Measurements from ENCODE around the gene CASKIN1.
"Not testable (repeated sequence)": the region's sequence is repeated elsewhere in the genome, so short reads cannot be mapped to it uniquely, and the experiment has no call there.

CASKIN1 gene

DNA sequence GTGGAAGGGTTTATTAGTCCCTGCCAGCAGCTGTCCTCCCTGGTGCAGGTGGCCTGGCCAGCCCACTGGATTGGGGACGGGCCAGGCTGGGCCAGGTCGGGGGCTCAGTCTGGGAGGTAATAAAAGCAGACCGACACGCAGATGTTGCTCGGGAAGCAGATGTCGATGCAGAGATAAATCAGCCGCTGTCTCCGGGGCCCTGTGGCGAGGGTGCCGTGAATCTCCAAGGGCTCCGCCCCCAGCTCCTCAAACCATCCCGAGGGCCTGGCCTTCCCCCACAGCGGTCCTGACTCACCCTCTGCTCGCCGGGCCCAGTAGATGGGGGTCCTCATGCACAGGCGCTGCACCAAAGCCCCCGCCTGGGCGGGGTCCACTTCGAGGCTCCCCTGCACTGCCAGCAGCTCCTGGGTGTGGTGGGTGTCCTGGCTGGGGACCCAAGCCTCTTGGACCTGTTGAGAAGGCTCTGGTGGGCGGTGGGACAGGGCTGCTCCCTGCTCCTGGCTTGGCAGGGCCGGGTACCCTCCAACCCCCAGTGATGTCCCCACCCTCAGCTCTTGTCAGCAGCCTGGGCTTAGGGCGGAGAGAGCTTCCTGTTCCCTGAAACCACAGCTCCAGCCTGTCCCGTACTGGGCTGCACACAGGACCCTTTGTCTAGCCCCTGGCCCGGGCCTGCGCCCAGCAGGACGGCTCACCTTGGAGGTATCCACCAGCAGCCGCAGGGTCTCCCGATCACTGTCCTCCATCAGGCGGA lies 13.0 kb upstream of the CASKIN1 start:
- no peak for DNase-seq (ENCODE audit: low read depth)

GRCh38 chr16:2208772-2209171 lies 12.4 kb upstream of the CASKIN1 start:
- no peak for DNase-seq (ENCODE audit: low read depth)

DNA sequence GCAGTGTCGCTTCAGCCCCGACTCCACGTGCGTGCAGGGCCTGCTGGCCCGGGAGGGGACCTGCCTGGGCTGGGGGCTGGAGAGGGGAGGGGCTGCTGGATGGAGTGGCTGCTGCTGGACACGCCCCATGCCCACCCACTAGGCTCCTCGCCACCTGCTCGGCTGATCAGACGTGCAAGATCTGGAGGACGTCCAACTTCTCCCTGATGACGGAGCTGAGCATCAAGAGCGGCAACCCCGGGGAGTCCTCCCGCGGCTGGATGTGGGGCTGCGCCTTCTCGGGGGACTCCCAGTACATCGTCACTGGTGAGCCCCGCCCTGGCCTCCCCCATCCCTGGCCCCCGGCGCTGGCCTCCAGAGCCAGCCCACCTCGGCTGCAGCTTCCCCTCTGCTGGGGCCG lies 11.9 kb upstream of the CASKIN1 start:
- no peak for DNase-seq (ENCODE audit: low read depth)

DNA sequence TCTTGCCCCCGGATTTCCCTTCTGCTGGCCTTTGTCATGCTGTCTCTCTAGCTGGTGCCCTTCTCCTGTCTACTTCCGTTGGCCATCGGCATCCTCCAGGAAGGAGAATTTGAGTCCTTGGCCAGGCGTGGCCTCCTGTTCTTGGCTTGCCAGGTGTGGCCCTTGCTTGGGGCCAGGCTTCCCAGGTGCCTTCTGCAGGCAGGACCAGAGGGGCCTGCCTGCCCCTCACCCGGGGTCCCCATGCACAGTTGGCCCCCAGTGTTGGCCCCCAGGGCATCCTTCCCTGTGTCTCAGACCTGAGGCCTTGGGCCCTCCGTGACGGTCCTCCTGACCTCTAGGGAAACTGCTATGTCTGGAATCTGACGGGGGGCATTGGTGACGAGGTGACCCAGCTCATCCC lies 11.5 kb upstream of the CASKIN1 start:
- DNase-seq (ENCODE audit: low read depth), result no peak

DNA sequence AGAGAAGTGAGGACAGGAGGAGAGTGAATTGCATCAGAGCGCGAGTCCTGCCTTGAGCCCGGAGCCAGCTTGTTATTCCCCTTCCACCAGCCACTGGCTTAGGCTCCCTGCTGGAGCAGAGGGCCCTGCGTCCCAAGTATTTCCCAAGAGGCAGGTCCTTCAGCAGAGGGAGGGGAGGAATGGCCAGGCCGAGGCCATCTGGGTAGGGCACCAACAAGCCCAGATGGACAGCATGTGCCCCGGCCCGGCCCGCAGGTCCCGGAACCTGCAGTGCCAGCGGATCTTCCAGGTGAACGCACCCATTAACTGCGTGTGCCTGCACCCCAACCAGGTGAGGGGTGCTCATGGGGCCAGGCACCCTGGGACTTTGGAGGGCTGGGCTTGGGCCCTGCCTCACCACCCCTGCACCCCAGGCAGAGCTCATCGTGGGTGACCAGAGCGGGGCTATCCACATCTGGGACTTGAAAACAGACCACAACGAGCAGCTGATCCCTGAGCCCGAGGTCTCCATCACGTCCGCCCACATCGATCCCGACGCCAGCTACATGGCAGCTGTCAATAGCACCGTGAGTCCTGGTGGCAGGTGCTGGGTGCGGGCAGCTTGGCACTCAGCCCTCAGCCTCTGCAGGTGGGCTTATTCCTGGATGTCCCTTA lies 10.5 kb upstream of the CASKIN1 start:
- DNase-seq (ENCODE audit: low read depth), result no peak

DNA sequence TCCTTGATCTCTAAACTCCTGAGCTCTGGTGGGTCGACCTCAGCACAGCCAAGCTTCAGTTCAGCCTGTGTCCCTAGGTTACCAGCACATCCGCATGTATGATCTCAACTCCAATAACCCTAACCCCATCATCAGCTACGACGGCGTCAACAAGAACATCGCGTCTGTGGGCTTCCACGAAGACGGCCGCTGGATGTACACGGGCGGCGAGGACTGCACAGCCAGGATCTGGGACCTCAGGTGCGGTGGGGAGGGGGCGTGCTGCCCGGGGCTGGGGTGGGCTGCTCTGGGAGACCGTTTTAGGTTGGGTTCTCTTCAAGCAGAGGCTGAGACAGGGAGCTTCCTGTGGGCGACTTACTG lies 10.0 kb upstream of the CASKIN1 start:
- no peak for DNase-seq (ENCODE audit: low read depth)

- no peak for DNase-seq (ENCODE audit: low read depth)
Observed at GRCh38 chr16:2205967-2206313, 9.5 kb upstream of the CASKIN1 start.

GRCh38 chr16:2205104-2205966 lies 8.9 kb upstream of the CASKIN1 start, which contains the start of gene MLST8:
TSS of gene MLST8 (plus strand) at chr16:2205454. CDS start at chr16:2206086, 632 bp downstream.
- DNase-seq (ENCODE audit: low read depth), result peak; percentile 82

GRCh38 chr16:2204416-2205103 lies 8.2 kb upstream of the CASKIN1 start:
- no peak for DNase-seq (ENCODE audit: low read depth)

GRCh38 chr16:2203119-2203688 lies 6.8 kb upstream of the CASKIN1 start:
- not testable (repeated sequence) for DNase-seq (ENCODE audit: low read depth)

GRCh38 chr16:2200313-2200712 lies 3.9 kb upstream of the CASKIN1 start:
- no peak for DNase-seq (ENCODE audit: low read depth)

- DNase-seq (ENCODE audit: low read depth), result no peak
Observed at GRCh38 chr16:2199621-2200139, 3.3 kb upstream of the CASKIN1 start.

GRCh38 chr16:2199095-2199494 lies 2.7 kb upstream of the CASKIN1 start:
- DNase-seq (ENCODE audit: low read depth), result no peak

- DNase-seq (ENCODE audit: low read depth), result no peak
Observed at GRCh38 chr16:2198283-2198682, 1.9 kb upstream of the CASKIN1 start.

- DNase-seq (ENCODE audit: low read depth), result no peak
Observed at GRCh38 chr16:2197765-2198164, 1.4 kb upstream of the CASKIN1 start.

GRCh38 chr16:2196981-2197511 lies 641 bp upstream of the CASKIN1 start:
- DNase-seq (ENCODE audit: low read depth), result no peak

DNA sequence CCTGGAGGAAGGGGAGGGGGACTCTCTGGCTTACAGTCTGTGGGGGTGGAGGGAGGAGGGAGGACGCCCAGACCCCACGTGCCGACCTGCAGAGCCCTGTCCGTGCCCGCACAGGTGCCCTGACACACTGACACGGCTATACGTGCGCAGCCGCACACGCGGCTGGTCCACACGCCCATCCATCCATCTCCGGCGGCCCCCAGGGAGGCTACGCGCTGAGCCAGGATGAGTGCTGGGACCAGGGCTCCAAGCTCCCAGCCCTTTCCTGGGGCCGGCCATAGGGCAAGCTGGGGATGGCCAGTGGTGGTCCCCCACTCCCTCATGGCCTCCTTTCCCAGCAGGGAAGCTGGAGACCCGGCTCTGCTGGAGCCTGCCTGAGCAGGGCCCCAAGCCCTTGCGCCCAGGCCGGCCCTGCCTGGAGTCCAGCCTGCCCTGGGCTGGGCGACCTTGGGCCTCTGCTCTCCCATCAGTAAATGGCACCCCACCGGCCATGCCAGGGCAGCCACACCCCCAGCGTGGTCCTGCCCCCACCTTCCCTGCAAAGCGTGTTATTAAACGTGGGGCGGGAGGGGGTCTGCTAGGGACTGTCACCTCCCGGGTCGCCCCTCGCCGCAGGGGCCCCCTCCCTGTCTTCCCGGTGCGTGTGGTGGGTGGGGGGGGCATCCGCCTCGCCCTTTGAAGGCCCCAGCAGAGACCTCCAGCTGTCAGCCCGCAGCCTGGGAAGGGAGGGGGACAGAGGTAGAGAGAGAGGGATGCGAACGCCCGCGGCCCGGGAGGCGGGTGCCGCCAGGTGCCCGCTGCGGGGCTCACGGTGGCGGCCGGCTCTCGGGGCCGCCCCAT lies 863 bp downstream of the CASKIN1 start:
- DNase-seq (ENCODE audit: low read depth), result no peak

- no peak for DNase-seq (ENCODE audit: low read depth)
Observed at GRCh38 chr16:2194852-2195321, 1.5 kb downstream of the CASKIN1 start.

- DNase-seq (ENCODE audit: low read depth), result no peak
Observed at GRCh38 chr16:2194166-2194834, 2.1 kb downstream of the CASKIN1 start.

GRCh38 chr16:2191446-2191706 lies 5.0 kb downstream of the CASKIN1 start:
- no peak for DNase-seq (ENCODE audit: low read depth)

Data from fibroblast of gingiva (primary cell).